ENCODE data around the gene KLHL26. TPM values are rescaled to one million over a fixed set of nuclear protein-coding genes. Genes with fewer than 3 reads are reported as not detected.

KLHL26 gene
- total RNA-seq, 1 experiment from 2014 or later = 17.1 TPM

DNA sequence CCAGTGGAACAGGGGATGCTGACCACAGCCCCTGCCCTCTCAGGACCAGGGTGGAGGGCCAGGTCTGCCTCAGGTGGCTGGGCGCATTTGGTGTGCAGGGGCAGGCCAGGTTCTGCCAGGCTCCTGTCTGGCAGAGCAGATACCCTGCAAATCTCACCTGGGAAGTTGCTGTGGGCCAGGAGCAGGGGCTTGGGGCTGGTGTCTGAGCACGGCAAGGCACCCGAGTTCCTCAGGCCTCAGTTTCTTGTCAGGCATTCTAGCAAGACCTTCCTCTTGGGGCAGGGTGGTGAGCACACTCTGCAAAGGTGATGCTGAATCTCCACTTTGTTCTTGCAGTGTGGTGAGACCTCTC, 47.8 kb downstream of the KLHL26 start:
- Histone ChIP-seq H3K9ac (ENCODE audit: low read length) (peak overlapping the region; percentile 57; the same call in 1 of the 2 replicates), H3K79me2 (ENCODE audit: insufficient read depth, low read length) (peaks cover 18% of the 10 kb centered on the region), H4K20me1 (ENCODE audit: insufficient read depth) (no peaks in the 10 kb centered on the region), H3K27me3 (ENCODE audit: insufficient read depth, low read length) (no peaks in the 10 kb centered on the region), H2AFZ (ENCODE audit: low read depth, low read length, poor library complexity, severe bottlenecking) (no peak overlapping the region), H3K36me3 (ENCODE audit: control insufficient read depth in 1 of 2, insufficient read depth in 2 of 2, low read length in 2 of 2) (no peaks in the 10 kb centered on the region), H3K4me3 (replicated peaks in 1 of 2; ENCODE audit: low read depth in 1 of 2, low read length in 2 of 2) (peak overlapping the region; percentile 60), H3K9me2 (ENCODE audit: insufficient read depth) (no peaks in the 10 kb centered on the region), H3K27ac (ENCODE audit: low read depth, low read length) (no peak overlapping the region), H3K4me1 (ENCODE audit: control insufficient read depth in 1 of 2, insufficient read depth in 2 of 2, low read length in 2 of 2) (peaks cover 11 to 31% of the 10 kb centered on the region in 2 experiments), H3K9me3 (ENCODE audit: control insufficient read depth in 1 of 2, insufficient read depth in 1 of 2, low read depth in 1 of 2, low read length in 2 of 2) (no peaks in the 10 kb centered on the region), H3K4me2 (ENCODE audit: low read length) (peak overlapping the region; percentile 81)
- no peak for ATAC-seq
- RAD21 ChIA-PET (ENCODE audit: low non-redundant PET in 1 of 2, low total read pairs in 2 of 2, uncharacterized antibody in 2 of 2, unreplicated experiment in 2 of 2) = no interaction called here
- no peak for TF ChIP-seq ELF1 (IDR thresholded peaks at IDR 0.05; ENCODE audit: borderline replicate concordance, low read depth)
- TF ChIP-seq ATF3 (IDR thresholded peaks at IDR 0.05) = no peak
- no peak for TF ChIP-seq YY1 (IDR thresholded peaks at IDR 0.05; ENCODE audit: extremely low read depth, insufficient replicate concordance, low read depth, low read length)
- no peak for TF ChIP-seq TCF7L2 (IDR thresholded peaks at IDR 0.05; ENCODE audit: borderline replicate concordance, extremely low read depth, insufficient read depth, insufficient read length)
- TF ChIP-seq ZFX (IDR thresholded peaks at IDR 0.05) = no peak
- no peak for TF ChIP-seq EZH2phosphoT487 (IDR thresholded peaks at IDR 0.05; ENCODE audit: borderline replicate concordance)
- no peak for TF ChIP-seq SRF (IDR thresholded peaks at IDR 0.05; ENCODE audit: low read depth)
- no peak for TF ChIP-seq RAD21 (IDR thresholded peaks at IDR 0.05; ENCODE audit: low read depth)
- TF ChIP-seq EZH2 (IDR thresholded peaks at IDR 0.05) = no peak
- TF ChIP-seq CBX3 (IDR thresholded peaks at IDR 0.05; ENCODE audit: low read depth) = no peak
- TF ChIP-seq, protein P1, sequence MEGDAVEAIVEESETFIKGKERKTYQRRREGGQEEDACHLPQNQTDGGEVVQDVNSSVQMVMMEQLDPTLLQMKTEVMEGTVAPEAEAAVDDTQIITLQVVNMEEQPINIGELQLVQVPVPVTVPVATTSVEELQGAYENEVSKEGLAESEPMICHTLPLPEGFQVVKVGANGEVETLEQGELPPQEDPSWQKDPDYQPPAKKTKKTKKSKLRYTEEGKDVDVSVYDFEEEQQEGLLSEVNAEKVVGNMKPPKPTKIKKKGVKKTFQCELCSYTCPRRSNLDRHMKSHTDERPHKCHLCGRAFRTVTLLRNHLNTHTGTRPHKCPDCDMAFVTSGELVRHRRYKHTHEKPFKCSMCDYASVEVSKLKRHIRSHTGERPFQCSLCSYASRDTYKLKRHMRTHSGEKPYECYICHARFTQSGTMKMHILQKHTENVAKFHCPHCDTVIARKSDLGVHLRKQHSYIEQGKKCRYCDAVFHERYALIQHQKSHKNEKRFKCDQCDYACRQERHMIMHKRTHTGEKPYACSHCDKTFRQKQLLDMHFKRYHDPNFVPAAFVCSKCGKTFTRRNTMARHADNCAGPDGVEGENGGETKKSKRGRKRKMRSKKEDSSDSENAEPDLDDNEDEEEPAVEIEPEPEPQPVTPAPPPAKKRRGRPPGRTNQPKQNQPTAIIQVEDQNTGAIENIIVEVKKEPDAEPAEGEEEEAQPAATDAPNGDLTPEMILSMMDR (IDR thresholded peaks at IDR 0.05 in 2 of 3, conservative IDR thresholded peaks at IDR 0.05 in 1 of 3; ENCODE audit: borderline replicate concordance in 1 of 3, insufficient read depth in 1 of 3, low read depth in 2 of 3, low read length in 2 of 3) = no peak
- no TSS peak for BruUV-seq (replicated peaks)
- CTCF ChIA-PET = interaction anchor here (1.3 kb wide), 1 partner anchor 95 kb away, joined by 3 read pairs; no protein-coding TSS in a partner anchor
- intact Hi-C loops (cut with micrococcal nuclease) = no loop called here
- POLR2A ChIA-PET = no interaction called here
- no peak for DNase-seq (ENCODE audit: low read depth, low spot score)

Measured in HCT116 (cell line).